HEK293 (cell line): ENCODE measurements around the gene SNX15.

Experiments
- CTCF ChIA-PET: fragments of 350-600 bp; formaldehyde crosslinking; extraction: SDS; loops from one replicate; lab custom pipeline; 2021; ENCODE audit warnings: antibody characterized with exemption; lab: Yijun Ruan, JAX
- POLR2A ChIA-PET: fragments of 300-600 bp; formaldehyde crosslinking; extraction: SDS; loops from one replicate; lab custom pipeline; 2020; ENCODE audit warnings: antibody characterized with exemption, inconsistent platforms; lab: Yijun Ruan, JAX
- H3K27ac ChIP-seq: fragments of 200-500 bp; sonication (Bioruptor generic); 2 replicates; pipeline ENCODE4 v1.5.1; 2014; ENCODE audit warnings: low read depth, low read length, control low read depth, inconsistent platforms; ENCODE audit errors: extremely low read depth
- H3K36me3 ChIP-seq, 2 experiments: fragments of 200-500 bp in 1 of 2; sonication (Bioruptor generic) in 1 of 2; 1 replicate in 1 of 2; 2 replicates in 1 of 2; pipeline ENCODE4 v1.5.1; 2014 to 2017; ENCODE audit warnings: inconsistent platforms in 2 of 2, low read length in 2 of 2; ENCODE audit not compliant: control insufficient read depth in 2 of 2, insufficient read depth in 1 of 2
- H3K4me1 ChIP-seq: fragments of 200-500 bp; sonication (Bioruptor generic); 2 replicates; pipeline ENCODE4 v1.5.1; 2014; ENCODE audit warnings: mild to moderate bottlenecking, low read length, inconsistent platforms; ENCODE audit not compliant: control insufficient read depth, insufficient read depth
- H3K4me3 ChIP-seq: 2 replicates; pipeline ENCODE4 v1.5.1; 2011; ENCODE audit warnings: low read depth, mild to moderate bottlenecking, control low read depth, low read length, moderate library complexity
- H3K9me3 ChIP-seq: fragments of 200-500 bp; sonication (Bioruptor generic); 2 replicates; pipeline ENCODE4 v1.5.1; 2014; ENCODE audit warnings: low read depth, low read length, inconsistent platforms; ENCODE audit not compliant: control insufficient read depth, insufficient read depth
- SETDB1 ChIP-seq: IDR thresholded peaks from one replicate; pipeline ENCODE4 v1.6.1; 2017; ENCODE audit warnings: mild to moderate bottlenecking, low read length, moderate library complexity, mixed read lengths; ENCODE audit not compliant: insufficient read length
- ZBTB20 ChIP-seq: fragments of 450-650 bp; formaldehyde crosslinking; IDR thresholded peaks from 2 replicates; pipeline ENCODE4 v1.5.1; 2016; ENCODE audit warnings: missing biosample characterization, missing genetic modification characterization
- ZBTB48 ChIP-seq: fragments of 450-650 bp; formaldehyde crosslinking; IDR thresholded peaks from 2 replicates; pipeline ENCODE4 v1.5.1; 2016; ENCODE audit warnings: missing biosample characterization, missing genetic modification characterization
- ZFP37 ChIP-seq: fragments of 450-650 bp; formaldehyde crosslinking; IDR thresholded peaks from 2 replicates; pipeline ENCODE4 v1.5.1; 2016; ENCODE audit warnings: missing biosample characterization, missing genetic modification characterization
- ZNF112 ChIP-seq: fragments of 450-650 bp; formaldehyde crosslinking; IDR thresholded peaks from 2 replicates; pipeline ENCODE4 v1.5.0; 2017; ENCODE audit warnings: missing biosample characterization, missing genetic modification characterization
- ZNF138 ChIP-seq: fragments of 450-650 bp; formaldehyde crosslinking; IDR thresholded peaks from 2 replicates; pipeline ENCODE4 v1.5.1; 2016; ENCODE audit warnings: missing biosample characterization, missing genetic modification characterization, borderline replicate concordance
- ZNF292 ChIP-seq: fragments of 450-650 bp; formaldehyde crosslinking; IDR thresholded peaks from 2 replicates; pipeline ENCODE4 v1.5.1; 2016; ENCODE audit warnings: low read depth, missing biosample characterization, missing genetic modification characterization, borderline replicate concordance
- ZNF311 ChIP-seq: fragments of 450-650 bp; formaldehyde crosslinking; IDR thresholded peaks from 2 replicates; pipeline ENCODE4 v1.5.1; 2017; ENCODE audit warnings: missing biosample characterization, missing genetic modification characterization, borderline replicate concordance
- ZNF335 ChIP-seq: fragments of 450-650 bp; formaldehyde crosslinking; conservative IDR thresholded peaks from 2 replicates; pipeline ENCODE4 v1.5.1; 2016; ENCODE audit warnings: missing biosample characterization, missing genetic modification characterization
- ZNF404 ChIP-seq: fragments of 450-650 bp; formaldehyde crosslinking; IDR thresholded peaks from 2 replicates; pipeline ENCODE4 v1.5.1; 2017; ENCODE audit warnings: missing biosample characterization, missing genetic modification characterization
- ZNF510 ChIP-seq: fragments of 450-650 bp; formaldehyde crosslinking; IDR thresholded peaks from 2 replicates; pipeline ENCODE4 v1.5.1; 2018; ENCODE audit warnings: mild to moderate bottlenecking, missing genetic modification characterization, missing biosample characterization; ENCODE audit not compliant: insufficient replicate concordance
- ZNF654 ChIP-seq: fragments of 450-650 bp; formaldehyde crosslinking; IDR thresholded peaks from 2 replicates; pipeline ENCODE4 v1.5.1; 2016; ENCODE audit warnings: low read depth, missing biosample characterization, missing genetic modification characterization
- ZNF660 ChIP-seq: fragments of 450-650 bp; IDR thresholded peaks from 2 replicates; pipeline ENCODE4 v1.5.1; 2018; ENCODE audit warnings: missing biosample characterization, mild to moderate bottlenecking, missing genetic modification characterization
- TF ChIP-seq, protein P1 (sequence below): fragments of 450-650 bp; formaldehyde crosslinking; IDR thresholded peaks from 2 replicates; pipeline ENCODE4 v1.5.1; 2016; ENCODE audit warnings: missing biosample characterization, missing genetic modification characterization
- TF ChIP-seq, protein P2 (sequence below): fragments of 450-650 bp; formaldehyde crosslinking; IDR thresholded peaks from 2 replicates; pipeline ENCODE4 v1.5.1; 2016; ENCODE audit warnings: missing biosample characterization, missing genetic modification characterization
- TF ChIP-seq, protein P3 (sequence below): fragments of 450-650 bp; formaldehyde crosslinking; IDR thresholded peaks from 2 replicates; pipeline ENCODE4 v1.5.1; 2016; ENCODE audit warnings: missing biosample characterization, missing genetic modification characterization
- TF ChIP-seq, protein P4 (sequence below): fragments of 450-650 bp; IDR thresholded peaks from 2 replicates; pipeline ENCODE4 v1.5.1; 2018; ENCODE audit warnings: missing biosample characterization, missing genetic modification characterization
- TF ChIP-seq, protein P5 (sequence below): fragments of 450-650 bp; formaldehyde crosslinking; optimal IDR thresholded peaks from 2 replicates; pipeline ENCODE3; 2016; ENCODE audit warnings: missing biosample characterization, mild to moderate bottlenecking, missing genetic modification characterization
- TF ChIP-seq, protein P6 (sequence below): fragments of 450-650 bp; formaldehyde crosslinking; IDR thresholded peaks from 2 replicates; pipeline ENCODE4 v1.5.0; 2017; ENCODE audit warnings: missing biosample characterization, missing genetic modification characterization, borderline replicate concordance

The SNX15 gene

DNA sequence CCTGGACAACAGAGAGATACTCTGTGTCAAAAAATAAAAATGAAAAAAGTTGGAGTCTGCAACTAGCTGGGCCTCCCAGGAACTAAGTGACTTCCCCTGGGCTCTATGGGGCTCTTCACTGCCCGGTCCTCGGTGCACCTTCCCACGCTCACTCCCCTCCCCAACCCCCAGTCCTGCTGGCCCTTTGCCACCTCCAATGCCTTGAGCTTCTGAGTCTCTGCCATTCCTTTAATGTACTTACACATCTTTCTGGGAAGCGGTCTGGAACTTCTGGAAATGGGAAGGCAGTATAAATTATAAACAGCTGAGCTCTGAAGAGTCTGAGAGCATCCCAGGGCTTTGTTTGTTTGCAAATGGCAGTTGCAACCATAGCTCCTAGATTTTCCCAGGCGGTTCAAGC, 24.5 kb upstream of the SNX15 start:
- Histone ChIP-seq H3K4me1 (no peaks in the 10 kb centered on the region), H3K4me3 (no peak overlapping the region), H3K9me3 (no peaks in the 10 kb centered on the region), H3K36me3 (no peaks in the 10 kb centered on the region), H3K27ac (no peak overlapping the region)
- TF ChIP-seq ZNF404 (no peak), ZNF138 (tag by site-specific recombination) (no peak), ZNF311 (no peak), ZBTB48 (tag by site-specific recombination) (no peak), ZNF660 (tag by site-specific recombination) (no peak), SETDB1 (no peak), ZFP37 (no peak), ZNF510 (tag by site-specific recombination) (no peak), ZBTB20 (no peak), ZNF654 (tag by site-specific recombination) (no peak), ZNF335 (tag by site-specific recombination) (no peak), ZNF292 (no peak), ZNF112 (tag by site-specific recombination) (no peak)
- TF ChIP-seq, protein P1, sequence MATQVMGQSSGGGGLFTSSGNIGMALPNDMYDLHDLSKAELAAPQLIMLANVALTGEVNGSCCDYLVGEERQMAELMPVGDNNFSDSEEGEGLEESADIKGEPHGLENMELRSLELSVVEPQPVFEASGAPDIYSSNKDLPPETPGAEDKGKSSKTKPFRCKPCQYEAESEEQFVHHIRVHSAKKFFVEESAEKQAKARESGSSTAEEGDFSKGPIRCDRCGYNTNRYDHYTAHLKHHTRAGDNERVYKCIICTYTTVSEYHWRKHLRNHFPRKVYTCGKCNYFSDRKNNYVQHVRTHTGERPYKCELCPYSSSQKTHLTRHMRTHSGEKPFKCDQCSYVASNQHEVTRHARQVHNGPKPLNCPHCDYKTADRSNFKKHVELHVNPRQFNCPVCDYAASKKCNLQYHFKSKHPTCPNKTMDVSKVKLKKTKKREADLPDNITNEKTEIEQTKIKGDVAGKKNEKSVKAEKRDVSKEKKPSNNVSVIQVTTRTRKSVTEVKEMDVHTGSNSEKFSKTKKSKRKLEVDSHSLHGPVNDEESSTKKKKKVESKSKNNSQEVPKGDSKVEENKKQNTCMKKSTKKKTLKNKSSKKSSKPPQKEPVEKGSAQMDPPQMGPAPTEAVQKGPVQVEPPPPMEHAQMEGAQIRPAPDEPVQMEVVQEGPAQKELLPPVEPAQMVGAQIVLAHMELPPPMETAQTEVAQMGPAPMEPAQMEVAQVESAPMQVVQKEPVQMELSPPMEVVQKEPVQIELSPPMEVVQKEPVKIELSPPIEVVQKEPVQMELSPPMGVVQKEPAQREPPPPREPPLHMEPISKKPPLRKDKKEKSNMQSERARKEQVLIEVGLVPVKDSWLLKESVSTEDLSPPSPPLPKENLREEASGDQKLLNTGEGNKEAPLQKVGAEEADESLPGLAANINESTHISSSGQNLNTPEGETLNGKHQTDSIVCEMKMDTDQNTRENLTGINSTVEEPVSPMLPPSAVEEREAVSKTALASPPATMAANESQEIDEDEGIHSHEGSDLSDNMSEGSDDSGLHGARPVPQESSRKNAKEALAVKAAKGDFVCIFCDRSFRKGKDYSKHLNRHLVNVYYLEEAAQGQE (tag by site-specific recombination) = no peak
- TF ChIP-seq, protein P2, sequence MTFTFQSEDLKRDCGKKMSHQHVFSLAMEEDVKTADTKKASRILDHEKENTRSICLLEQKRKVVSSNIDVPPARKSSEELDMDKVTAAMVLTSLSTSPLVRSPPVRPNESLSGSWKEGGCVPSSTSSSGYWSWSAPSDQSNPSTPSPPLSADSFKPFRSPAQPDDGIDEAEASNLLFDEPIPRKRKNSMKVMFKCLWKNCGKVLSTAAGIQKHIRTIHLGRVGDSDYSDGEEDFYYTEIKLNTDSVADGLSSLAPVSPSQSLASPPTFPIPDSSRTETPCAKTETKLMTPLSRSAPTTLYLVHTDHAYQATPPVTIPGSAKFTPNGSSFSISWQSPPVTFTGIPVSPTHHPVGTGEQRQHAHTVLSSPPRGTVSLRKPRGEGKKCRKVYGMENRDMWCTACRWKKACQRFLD = no peak
- TF ChIP-seq, protein P3, sequence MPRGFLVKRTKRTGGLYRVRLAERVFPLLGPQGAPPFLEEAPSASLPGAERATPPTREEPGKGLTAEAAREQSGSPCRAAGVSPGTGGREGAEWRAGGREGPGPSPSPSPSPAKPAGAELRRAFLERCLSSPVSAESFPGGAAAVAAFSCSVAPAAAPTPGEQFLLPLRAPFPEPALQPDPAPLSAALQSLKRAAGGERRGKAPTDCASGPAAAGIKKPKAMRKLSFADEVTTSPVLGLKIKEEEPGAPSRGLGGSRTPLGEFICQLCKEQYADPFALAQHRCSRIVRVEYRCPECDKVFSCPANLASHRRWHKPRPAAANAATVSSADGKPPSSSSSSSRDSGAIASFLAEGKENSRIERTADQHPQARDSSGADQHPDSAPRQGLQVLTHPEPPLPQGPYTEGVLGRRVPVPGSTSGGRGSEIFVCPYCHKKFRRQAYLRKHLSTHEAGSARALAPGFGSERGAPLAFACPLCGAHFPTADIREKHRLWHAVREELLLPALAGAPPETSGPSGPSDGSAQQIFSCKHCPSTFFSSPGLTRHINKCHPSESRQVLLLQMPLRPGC (tag by site-specific recombination) = no peak
- TF ChIP-seq, protein P4, sequence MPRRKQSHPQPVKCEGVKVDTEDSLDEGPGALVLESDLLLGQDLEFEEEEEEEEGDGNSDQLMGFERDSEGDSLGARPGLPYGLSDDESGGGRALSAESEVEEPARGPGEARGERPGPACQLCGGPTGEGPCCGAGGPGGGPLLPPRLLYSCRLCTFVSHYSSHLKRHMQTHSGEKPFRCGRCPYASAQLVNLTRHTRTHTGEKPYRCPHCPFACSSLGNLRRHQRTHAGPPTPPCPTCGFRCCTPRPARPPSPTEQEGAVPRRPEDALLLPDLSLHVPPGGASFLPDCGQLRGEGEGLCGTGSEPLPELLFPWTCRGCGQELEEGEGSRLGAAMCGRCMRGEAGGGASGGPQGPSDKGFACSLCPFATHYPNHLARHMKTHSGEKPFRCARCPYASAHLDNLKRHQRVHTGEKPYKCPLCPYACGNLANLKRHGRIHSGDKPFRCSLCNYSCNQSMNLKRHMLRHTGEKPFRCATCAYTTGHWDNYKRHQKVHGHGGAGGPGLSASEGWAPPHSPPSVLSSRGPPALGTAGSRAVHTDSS (tag by site-specific recombination) = no peak
- TF ChIP-seq, protein P5, sequence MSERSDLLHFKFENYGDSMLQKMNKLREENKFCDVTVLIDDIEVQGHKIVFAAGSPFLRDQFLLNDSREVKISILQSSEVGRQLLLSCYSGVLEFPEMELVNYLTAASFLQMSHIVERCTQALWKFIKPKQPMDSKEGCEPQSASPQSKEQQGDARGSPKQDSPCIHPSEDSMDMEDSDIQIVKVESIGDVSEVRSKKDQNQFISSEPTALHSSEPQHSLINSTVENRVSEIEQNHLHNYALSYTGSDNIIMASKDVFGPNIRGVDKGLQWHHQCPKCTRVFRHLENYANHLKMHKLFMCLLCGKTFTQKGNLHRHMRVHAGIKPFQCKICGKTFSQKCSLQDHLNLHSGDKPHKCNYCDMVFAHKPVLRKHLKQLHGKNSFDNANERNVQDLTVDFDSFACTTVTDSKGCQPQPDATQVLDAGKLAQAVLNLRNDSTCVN (tag by site-specific recombination) = no peak
- TF ChIP-seq, protein P6, sequence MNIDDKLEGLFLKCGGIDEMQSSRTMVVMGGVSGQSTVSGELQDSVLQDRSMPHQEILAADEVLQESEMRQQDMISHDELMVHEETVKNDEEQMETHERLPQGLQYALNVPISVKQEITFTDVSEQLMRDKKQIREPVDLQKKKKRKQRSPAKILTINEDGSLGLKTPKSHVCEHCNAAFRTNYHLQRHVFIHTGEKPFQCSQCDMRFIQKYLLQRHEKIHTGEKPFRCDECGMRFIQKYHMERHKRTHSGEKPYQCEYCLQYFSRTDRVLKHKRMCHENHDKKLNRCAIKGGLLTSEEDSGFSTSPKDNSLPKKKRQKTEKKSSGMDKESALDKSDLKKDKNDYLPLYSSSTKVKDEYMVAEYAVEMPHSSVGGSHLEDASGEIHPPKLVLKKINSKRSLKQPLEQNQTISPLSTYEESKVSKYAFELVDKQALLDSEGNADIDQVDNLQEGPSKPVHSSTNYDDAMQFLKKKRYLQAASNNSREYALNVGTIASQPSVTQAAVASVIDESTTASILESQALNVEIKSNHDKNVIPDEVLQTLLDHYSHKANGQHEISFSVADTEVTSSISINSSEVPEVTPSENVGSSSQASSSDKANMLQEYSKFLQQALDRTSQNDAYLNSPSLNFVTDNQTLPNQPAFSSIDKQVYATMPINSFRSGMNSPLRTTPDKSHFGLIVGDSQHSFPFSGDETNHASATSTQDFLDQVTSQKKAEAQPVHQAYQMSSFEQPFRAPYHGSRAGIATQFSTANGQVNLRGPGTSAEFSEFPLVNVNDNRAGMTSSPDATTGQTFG = no peak
- ChIA-PET POLR2A (interaction anchor here (0.5 kb wide), 1 partner anchor 23 kb away, joined by 4 read pairs; no protein-coding TSS in a partner anchor), CTCF (interaction anchor here (2.5 kb wide), 1 partner anchor 10 kb away, joined by 7 read pairs; no protein-coding TSS in a partner anchor)
